ENCODE measurements around the gene EXTL1. TPM values are rescaled to one million over a fixed set of nuclear protein-coding genes. Genes with fewer than 3 reads are reported as not detected.

EXTL1 gene
- total RNA-seq, 1 experiment from 2014 or later, result 1.0 TPM

- no peak overlapping the region for H3T11ph ChIP-seq (ENCODE audit: low read length)
- Mint-ChIP-seq H3K4me1 (peaks cover 11 to 29% of the 10 kb centered on the region in 2 experiments), H3K27me3 (ENCODE audit: low read depth) (peaks cover 3% of the 10 kb centered on the region; the same call in 1 of the 2 replicates), H3K4me3 (no peak overlapping the region), H3K36me3 (ENCODE audit: insufficient read depth in 1 of 3, low read depth in 3 of 3) (no peaks in the 10 kb centered on the region), H3K9me3 (no peaks in the 10 kb centered on the region), H3K27ac (no peak overlapping the region)
- no peaks in the 10 kb centered on the region for H3K79me1 ChIP-seq (ENCODE audit: insufficient read depth, low read depth, low read length, poor library complexity, severe bottlenecking)
- H2BK12ac ChIP-seq (ENCODE audit: insufficient read length, low read depth, low read length), result no peak overlapping the region
- H4K20me1 ChIP-seq (ENCODE audit: control insufficient read depth, insufficient read depth, insufficient read length), result no peaks in the 10 kb centered on the region
- no peak overlapping the region for H2AK5ac ChIP-seq (ENCODE audit: insufficient read length, low read length)
- no peak overlapping the region for H2BK120ac ChIP-seq (ENCODE audit: low read depth, low read length, poor library complexity, severe bottlenecking)
- no peaks in the 10 kb centered on the region for H3K27me3 ChIP-seq (ENCODE audit: insufficient read depth, low read length)
- H2BK5ac ChIP-seq (ENCODE audit: insufficient read length, low read length), result no peak overlapping the region
- no peak overlapping the region for H3K27ac ChIP-seq (ENCODE audit: insufficient read length, low read depth, low read length)
- H2AFZ ChIP-seq (ENCODE audit: low read length), result no peak overlapping the region
- H4K5ac ChIP-seq (ENCODE audit: insufficient read length, low read depth, low read length), result no peak overlapping the region
- WGBS (ENCODE audit: extremely low coverage, insufficient read length, low lambda C conversion rate), result no CpG with 5 or more reads among the region's 10 CpGs
- H3K9ac ChIP-seq (ENCODE audit: extremely low read depth, insufficient read length, low read length), result no peak overlapping the region
- no peaks in the 10 kb centered on the region for H3K4me1 ChIP-seq (ENCODE audit: insufficient read depth, low read length)
- H3K23me2 ChIP-seq (ENCODE audit: insufficient read length, low read depth, low read length, poor library complexity, severe bottlenecking), result no peaks in the 10 kb centered on the region
- H3K79me2 ChIP-seq (ENCODE audit: insufficient read depth, low read length), result no peaks in the 10 kb centered on the region
- no peak overlapping the region for H3K4me2 ChIP-seq (ENCODE audit: insufficient read depth, insufficient read length, low read length)
- no peak overlapping the region for H3K56ac ChIP-seq (ENCODE audit: insufficient read length, low read depth, low read length)
- H2BK20ac ChIP-seq (ENCODE audit: low read depth, low read length, poor library complexity, severe bottlenecking), result no peak overlapping the region
- no peak overlapping the region for H4K91ac ChIP-seq (ENCODE audit: insufficient read length, low read depth, low read length)
- no peak for DNase-seq
- no peak overlapping the region for H3K14ac ChIP-seq (ENCODE audit: insufficient read depth, low read length)
- H3K4ac ChIP-seq (ENCODE audit: low read depth, low read length), result no peak overlapping the region
- no peak overlapping the region for H4K8ac ChIP-seq (replicated peaks; ENCODE audit: insufficient read length, low read depth, low read length)
- H3K23ac ChIP-seq (ENCODE audit: insufficient read length, low read depth, low read length), result no peak overlapping the region
- no peak overlapping the region for H3K18ac ChIP-seq (ENCODE audit: insufficient read length, low read depth, low read length)
- no peak for TF ChIP-seq CTCF (conservative IDR thresholded peaks at IDR 0.05)
- no peaks in the 10 kb centered on the region for H3K9me3 ChIP-seq (ENCODE audit: control insufficient read depth, low read depth, low read length)
- no peak overlapping the region for H2BK15ac ChIP-seq (ENCODE audit: low read depth, low read length)
Observed at GRCh38 chr1:26016258-26016952, 5.2 kb upstream of the EXTL1 start.

Measured in H9 (cell line).